NB4 (cell line): ENCODE measurements around the gene RPS21.

Experiments
- MYC ChIP-seq: IDR thresholded peaks from 2 replicates; pipeline ENCODE4 v1.6.1; 2011; ENCODE audit warnings: low read depth, low read length
- POLR2A ChIP-seq: IDR thresholded peaks from 2 replicates; pipeline ENCODE4 v1.6.1; 2011; ENCODE audit warnings: mild to moderate bottlenecking; ENCODE audit not compliant: insufficient read length; ENCODE audit errors: extremely low read depth
- TF ChIP-seq, protein P1 (sequence below): IDR thresholded peaks from one replicate; pipeline ENCODE4 v1.5.1; 2012; ENCODE audit warnings: low read depth, low read length

DNA sequence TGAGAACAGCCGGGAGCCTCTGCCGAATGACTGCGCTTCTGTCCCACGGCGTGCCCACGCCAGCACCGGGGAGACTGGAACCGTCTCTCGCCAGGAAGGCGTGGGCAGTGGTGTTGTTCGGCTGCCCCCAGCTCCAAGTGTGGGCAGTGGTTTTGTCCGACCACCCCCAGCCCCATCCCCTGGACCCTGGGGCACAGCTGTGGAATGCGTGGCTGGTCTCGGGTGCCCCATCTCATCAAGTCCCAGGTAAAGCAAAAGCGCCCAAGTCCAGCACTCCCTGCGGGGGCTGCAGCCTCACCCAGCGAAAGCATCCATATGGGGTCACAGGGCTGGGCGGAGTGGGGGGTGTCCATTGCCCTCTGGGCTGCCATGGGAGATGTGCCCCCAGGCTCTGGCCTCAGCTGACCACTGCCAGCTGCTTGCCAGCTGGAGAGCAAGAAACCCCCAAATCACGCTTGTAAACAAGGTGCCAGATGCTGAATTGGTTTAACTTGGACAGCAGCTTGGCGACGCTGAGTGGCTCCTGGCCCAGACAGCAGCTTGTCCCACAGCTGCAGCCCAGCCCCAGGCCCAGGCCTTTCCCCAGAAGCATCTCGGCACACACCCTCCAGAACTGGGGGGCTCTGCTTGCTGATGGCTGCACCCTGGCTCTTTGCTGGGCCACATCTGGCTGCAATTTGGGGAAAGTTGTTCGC is 15.7 kb downstream of the RPS21 start:
- TF ChIP-seq MYC (no peak), POLR2A (no peak)
- TF ChIP-seq, protein P1, sequence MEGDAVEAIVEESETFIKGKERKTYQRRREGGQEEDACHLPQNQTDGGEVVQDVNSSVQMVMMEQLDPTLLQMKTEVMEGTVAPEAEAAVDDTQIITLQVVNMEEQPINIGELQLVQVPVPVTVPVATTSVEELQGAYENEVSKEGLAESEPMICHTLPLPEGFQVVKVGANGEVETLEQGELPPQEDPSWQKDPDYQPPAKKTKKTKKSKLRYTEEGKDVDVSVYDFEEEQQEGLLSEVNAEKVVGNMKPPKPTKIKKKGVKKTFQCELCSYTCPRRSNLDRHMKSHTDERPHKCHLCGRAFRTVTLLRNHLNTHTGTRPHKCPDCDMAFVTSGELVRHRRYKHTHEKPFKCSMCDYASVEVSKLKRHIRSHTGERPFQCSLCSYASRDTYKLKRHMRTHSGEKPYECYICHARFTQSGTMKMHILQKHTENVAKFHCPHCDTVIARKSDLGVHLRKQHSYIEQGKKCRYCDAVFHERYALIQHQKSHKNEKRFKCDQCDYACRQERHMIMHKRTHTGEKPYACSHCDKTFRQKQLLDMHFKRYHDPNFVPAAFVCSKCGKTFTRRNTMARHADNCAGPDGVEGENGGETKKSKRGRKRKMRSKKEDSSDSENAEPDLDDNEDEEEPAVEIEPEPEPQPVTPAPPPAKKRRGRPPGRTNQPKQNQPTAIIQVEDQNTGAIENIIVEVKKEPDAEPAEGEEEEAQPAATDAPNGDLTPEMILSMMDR = no peak
